Common myeloid progenitor, CD34-positive (primary cell): ENCODE measurements around the gene DYNLRB1.
"Not testable (repeated sequence)": the region's sequence is repeated elsewhere in the genome, so short reads cannot be mapped to it uniquely, and the experiment has no call there.

Experiments
- CTCF ChIA-PET: fragments of 350-600 bp; sonication (Branson Sonifier 250); formaldehyde crosslinking; loops from one replicate; lab custom pipeline; 2021; ENCODE audit warnings: antibody characterized with exemption; lab: Charles Lee
- POLR2A ChIA-PET: fragments of 350-600 bp; sonication (Branson Sonifier 250); formaldehyde crosslinking; loops from one replicate; lab custom pipeline; 2021; ENCODE audit warnings: antibody characterized with exemption; lab: Charles Lee
- DNase-seq, 3 donors: peaks; one replicate each; pipeline versions ENCODE4 v3.0.0 to v3.0.0-alpha.2; 2013
- H3K27ac ChIP-seq, 2 experiments: 1 replicate in 1 of 2; 2 replicates in 1 of 2; pipeline ENCODE4 v1.7.0; 2013; ENCODE audit warnings: inconsistent platforms in 2 of 2, low read length in 2 of 2, mild to moderate bottlenecking in 2 of 2, low read depth in 1 of 2, moderate library complexity in 1 of 2; ENCODE audit not compliant: severe bottlenecking in 2 of 2, insufficient read depth in 1 of 2, poor library complexity in 1 of 2
- H3K27me3 ChIP-seq, 5 experiments: replicated peaks in 2 of 5; 1 replicate in 3 of 5; 2 replicates in 2 of 5; pipeline versions ENCODE4 v1.6.1 to v1.7.0; 2013; ENCODE audit warnings: low read length in 4 of 5, mild to moderate bottlenecking in 2 of 5, moderate library complexity in 2 of 5, inconsistent platforms in 1 of 5; ENCODE audit not compliant: insufficient read depth in 5 of 5, control insufficient read depth in 4 of 5
- H3K36me3 ChIP-seq, 4 experiments: 1 replicate in 2 of 4; 2 replicates in 2 of 4; pipeline versions ENCODE4 v1.6.1 to v1.7.0; 2013; ENCODE audit warnings: low read length in 3 of 4, control low read depth in 1 of 4, mild to moderate bottlenecking in 1 of 4; ENCODE audit not compliant: control insufficient read depth in 4 of 4, insufficient read depth in 4 of 4
- H3K4me1 ChIP-seq, 4 experiments: 1 replicate in 3 of 4; 2 replicates in 1 of 4; pipeline versions ENCODE4 v1.6.1 to v1.7.1; 2013; ENCODE audit warnings: low read length in 3 of 4, mild to moderate bottlenecking in 3 of 4, control low read depth in 1 of 4, inconsistent platforms in 1 of 4, moderate library complexity in 1 of 4; ENCODE audit not compliant: control insufficient read depth in 4 of 4, insufficient read depth in 4 of 4; ENCODE audit errors: control extremely low read depth in 1 of 4
- H3K4me3 ChIP-seq, 7 experiments: 1 replicate in 4 of 7; 2 replicates in 3 of 7; pipeline versions ENCODE4 v1.5.1 to v1.7.0; 2013; ENCODE audit warnings: mild to moderate bottlenecking in 7 of 7, low read length in 6 of 7, moderate library complexity in 6 of 7, inconsistent platforms in 2 of 7, low read depth in 2 of 7, control low read depth in 1 of 7; ENCODE audit not compliant: insufficient read depth in 4 of 7, control insufficient read depth in 1 of 7; ENCODE audit errors: extremely low read depth in 1 of 7
- H3K9me3 ChIP-seq, 5 experiments: 1 replicate in 4 of 5; 2 replicates in 1 of 5; pipeline versions ENCODE4 v1.6.1 to v1.7.1; 2013; ENCODE audit warnings: low read length in 4 of 5, mild to moderate bottlenecking in 2 of 5, inconsistent platforms in 1 of 5, low read depth in 1 of 5, moderate library complexity in 1 of 5; ENCODE audit not compliant: control insufficient read depth in 4 of 5, insufficient read depth in 2 of 5; ENCODE audit errors: control extremely low read depth in 1 of 5
- whole genome bisulfite sequencing: methylation state at CpG from one replicate; pipeline ENCODE4 v1.1.5; 2013; ENCODE audit not compliant: insufficient coverage; 5-methylcytosine and 5-hydroxymethylcytosine counted together

The DYNLRB1 gene

DNA sequence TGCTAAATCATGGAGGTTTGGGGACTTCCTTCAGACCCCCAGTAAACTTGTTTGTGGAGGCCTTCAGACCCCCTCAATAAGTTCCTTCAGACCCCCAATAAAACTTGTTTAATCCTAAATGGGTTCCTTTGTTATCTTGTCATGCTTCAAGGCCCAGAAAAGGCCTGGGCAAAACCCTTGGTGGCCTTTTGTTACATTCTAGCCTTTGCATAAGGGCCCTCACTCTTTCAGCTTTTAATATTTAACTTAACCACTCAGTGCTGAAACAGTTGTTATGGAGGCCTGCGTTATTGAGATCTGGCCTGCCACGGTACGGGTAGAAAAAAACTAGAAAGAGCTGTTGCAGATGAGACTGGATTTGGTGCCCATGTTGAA is 4.3 kb upstream of the DYNLRB1 start:
- H3K4me1 ChIP-seq, result peaks cover 5 to 15% (median 10%) of the 10 kb centered on the region in 4 experiments
- WGBS, result 100% methylated on average over 1 of the region's 3 CpGs
- H3K27me3 ChIP-seq, result no peaks in the 10 kb centered on the region
- no peak for DNase-seq
- H3K4me3 ChIP-seq, result no peak overlapping the region
- H3K36me3 ChIP-seq, result peaks cover 5 to 30% (median 17%) of the 10 kb centered on the region in 4 experiments
- ChIA-PET POLR2A (no interaction called here), CTCF (interaction anchor here (0.6 to 1.6 kb wide), 4 partner anchors 8 to 223 kb away, joined by 3 to 4 read pairs (median 4); no protein-coding TSS in a partner anchor)
- H3K27ac ChIP-seq, result no peak overlapping the region
- H3K9me3 ChIP-seq, result no peaks in the 10 kb centered on the region

DNA sequence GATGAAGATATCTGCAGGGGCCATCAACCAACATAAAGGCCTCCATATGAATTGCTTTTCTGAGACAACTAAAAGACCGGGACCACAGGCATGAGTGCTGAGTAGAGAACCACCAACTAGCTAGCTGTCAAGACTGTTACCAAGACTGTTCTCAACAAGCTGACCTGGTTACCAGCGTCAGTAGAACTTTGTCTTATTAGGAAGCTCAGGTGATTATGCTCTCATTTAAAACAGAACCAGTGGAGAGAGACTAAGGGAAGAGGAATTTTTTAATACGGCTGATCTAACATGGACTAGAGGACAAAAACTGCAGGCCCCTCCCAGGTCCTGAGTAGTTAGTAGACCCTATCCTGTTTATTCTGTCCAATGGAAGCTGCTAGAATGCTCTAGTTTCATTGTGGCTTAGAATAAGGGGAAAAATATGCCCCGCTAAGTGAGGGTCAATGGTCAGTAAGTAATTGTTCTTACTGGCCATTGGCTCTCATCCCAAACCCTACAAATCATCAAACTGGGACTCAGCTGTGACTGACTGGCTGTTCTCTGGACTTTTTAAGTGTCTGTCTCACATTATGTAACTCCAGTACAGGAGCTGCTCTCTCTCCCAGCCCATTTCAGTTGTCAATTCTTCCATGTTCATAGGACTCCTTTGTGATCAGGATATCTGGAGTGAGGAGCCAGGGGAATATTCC is 3.8 kb upstream of the DYNLRB1 start:
- no peaks in the 10 kb centered on the region for H3K9me3 ChIP-seq
- WGBS, result 100% methylated on average over 3 of the region's 4 CpGs
- peak overlapping the region; percentile 67 to 71 for H3K27ac ChIP-seq
- POLR2A ChIA-PET, result no interaction called here
- no peak for DNase-seq
- CTCF ChIA-PET, result interaction anchor here (0.6 to 1.6 kb wide), 4 partner anchors 9 to 224 kb away, joined by 3 to 4 read pairs (median 4); no protein-coding TSS in a partner anchor
- peaks cover 5 to 30% (median 17%) of the 10 kb centered on the region in 4 experiments for H3K36me3 ChIP-seq
- no peak overlapping the region for H3K4me3 ChIP-seq
- peaks cover 5 to 21% (median 13%) of the 10 kb centered on the region in 4 experiments for H3K4me1 ChIP-seq
- H3K27me3 ChIP-seq, result no peaks in the 10 kb centered on the region

DNA sequence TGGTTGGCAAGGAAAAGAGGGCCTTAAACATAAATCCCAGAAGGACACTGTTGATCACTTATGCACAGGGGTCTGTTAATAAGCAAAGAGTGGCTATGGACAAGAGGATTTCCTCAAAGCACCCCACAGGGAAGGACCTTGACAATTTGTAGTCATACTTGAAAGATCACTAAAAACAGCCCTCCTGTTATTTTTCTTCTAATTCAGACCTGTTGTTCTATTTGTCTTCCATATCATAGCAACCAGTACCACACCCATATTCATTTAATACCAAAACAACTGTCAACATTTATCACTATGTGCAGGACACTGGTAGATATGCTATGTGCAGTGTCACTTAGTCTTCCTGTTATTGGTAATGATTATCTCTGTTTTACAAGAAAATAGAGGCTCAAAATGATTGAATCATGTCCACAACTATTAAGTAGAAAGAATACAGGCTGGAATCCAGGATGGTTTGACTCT is 3.2 kb upstream of the DYNLRB1 start:
- Histone ChIP-seq H3K27ac (peak overlapping the region; percentile 67 to 71), H3K4me1 (peaks cover 5 to 26% (median 16%) of the 10 kb centered on the region in 4 experiments), H3K27me3 (no peaks in the 10 kb centered on the region), H3K9me3 (no peaks in the 10 kb centered on the region), H3K36me3 (peaks cover 3 to 26% (median 12%) of the 10 kb centered on the region in 4 experiments), H3K4me3 (no peak overlapping the region)
- DNase-seq, result peak; percentile 21 to 70 (median 38)
- ChIA-PET CTCF (interaction anchor here (1.3 to 1.5 kb wide), 2 partner anchors 9 to 200 kb away, joined by 4 read pairs; no protein-coding TSS in a partner anchor), POLR2A (no interaction called here)

DNA sequence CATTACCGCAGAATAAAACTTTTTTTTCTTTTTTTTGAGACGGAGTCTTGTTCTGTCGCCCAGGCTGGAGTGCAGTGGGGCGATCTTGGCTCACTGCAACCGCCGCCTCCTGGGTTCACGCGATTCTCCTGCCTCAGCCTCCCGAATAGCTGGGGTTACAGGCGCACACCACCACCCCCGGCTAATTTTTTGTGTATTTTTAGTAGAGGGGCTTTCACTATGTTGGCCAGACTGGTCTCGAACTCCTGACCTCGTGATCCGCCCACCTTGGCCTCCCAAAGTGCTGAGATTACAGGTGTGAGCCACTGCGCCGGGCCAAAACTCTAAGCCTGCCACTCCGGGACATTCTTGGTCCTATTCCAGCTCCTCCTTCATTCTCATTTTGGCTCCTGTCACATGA is 2.2 kb upstream of the DYNLRB1 start:
- ChIA-PET CTCF (interaction anchor here (1.5 kb wide), 1 partner anchor 9 kb away, joined by 5 read pairs; no protein-coding TSS in a partner anchor), POLR2A (interaction anchor here (0.7 kb wide), 1 partner anchor 154 kb away, joined by 3 read pairs; no protein-coding TSS in a partner anchor)
- H3K27ac ChIP-seq, H3K27me3 ChIP-seq, H3K4me3 ChIP-seq, DNase-seq, H3K9me3 ChIP-seq: not testable (repeated sequence)
- over 99% methylated on average over 14 of the region's 17 CpGs for WGBS
- H3K4me1 ChIP-seq, result peaks cover 5 to 26% (median 16%) of the 10 kb centered on the region in 4 experiments
- H3K36me3 ChIP-seq, result peaks cover 3 to 21% (median 8%) of the 10 kb centered on the region in 4 experiments

DNA sequence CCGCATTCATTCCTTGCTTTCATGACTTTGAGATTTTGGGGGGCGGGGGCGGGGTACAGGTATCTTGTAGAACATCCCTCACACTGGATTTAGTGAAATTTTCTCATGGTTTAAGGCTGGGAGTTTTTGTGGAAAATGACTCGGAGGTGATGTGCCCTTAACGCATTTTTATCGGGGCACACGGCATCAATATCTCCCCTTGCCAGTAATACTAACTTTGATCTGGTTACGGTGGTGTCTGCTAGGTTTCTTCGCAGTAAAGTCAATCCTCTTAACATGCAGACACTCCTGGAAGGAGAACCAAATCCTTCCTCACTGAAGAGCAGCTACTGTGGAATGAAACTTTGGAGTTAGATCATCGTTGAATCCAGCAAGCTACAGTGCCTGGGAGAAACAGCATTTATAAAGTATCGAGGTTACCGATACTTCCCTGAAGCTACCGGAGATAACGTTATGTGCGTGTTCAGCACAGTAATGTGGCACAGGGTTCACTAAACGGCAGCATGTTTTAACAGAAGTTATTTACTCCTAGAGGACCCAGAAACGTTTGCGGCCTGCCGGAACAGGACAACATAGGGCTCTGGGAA is 1.2 kb upstream of the DYNLRB1 start:
- CTCF ChIA-PET, result interaction anchor here (0.8 to 4.0 kb wide), 3 partner anchors 10 to 203 kb away, joined by 3 to 31 read pairs (median 5); no protein-coding TSS in a partner anchor

DNA sequence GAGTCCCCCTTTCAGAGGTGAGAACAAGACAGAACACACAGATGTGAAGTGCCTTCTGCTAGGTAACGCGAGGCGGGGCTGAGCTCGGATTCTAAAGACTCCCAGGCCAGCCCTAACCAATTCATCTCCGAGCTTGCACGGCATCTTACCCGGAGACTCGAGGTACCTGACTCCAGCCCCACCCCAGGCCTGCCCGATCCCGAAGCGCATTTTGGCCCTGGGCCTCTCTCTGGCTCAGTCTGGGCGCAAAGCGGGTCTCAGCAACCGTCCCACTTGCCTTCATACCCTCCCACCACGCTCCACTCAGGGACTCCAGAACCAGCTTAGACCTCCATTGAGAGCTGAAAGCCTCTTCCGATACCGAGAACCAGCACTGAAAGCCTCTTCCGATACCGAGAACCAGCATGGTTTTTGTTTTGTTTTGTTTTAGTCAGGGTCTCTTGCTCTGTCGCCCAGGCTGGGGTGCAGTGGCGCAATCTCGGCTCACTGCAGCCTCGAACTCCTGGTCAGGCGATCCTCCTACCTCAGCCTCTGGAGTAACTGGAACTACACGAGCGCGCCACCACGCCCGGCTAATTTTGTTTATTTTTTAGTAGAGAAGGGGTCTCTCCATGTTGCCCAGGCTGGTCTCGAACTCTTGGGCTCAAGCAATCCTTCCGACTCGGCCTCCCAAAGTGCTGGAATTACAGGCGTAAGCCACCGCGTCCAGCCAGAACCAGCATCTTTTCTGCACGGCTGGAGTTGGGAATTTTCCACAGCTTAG is 557 bp upstream of the DYNLRB1 start:
- CTCF ChIA-PET, result interaction anchor here (0.7 to 4.0 kb wide), 9 partner anchors 10 to 332 kb away, joined by 3 to 31 read pairs (median 4); partner anchors contain the start of gene ITCH
- H3K27me3 ChIP-seq, result no peaks in the 10 kb centered on the region
- H3K9me3 ChIP-seq, result no peaks in the 10 kb centered on the region
- 5% methylated on average over 29 of the region's 36 CpGs for WGBS
- peak; percentile 76 to 88 (median 85) for DNase-seq
- H3K4me3 ChIP-seq, result peak overlapping the region; percentile 75 to 100 (median 95)
- POLR2A ChIA-PET, result no interaction called here
- H3K36me3 ChIP-seq, result peaks cover 0 to 15% (median 4%) of the 10 kb centered on the region in 4 experiments
- peaks cover 5 to 26% (median 16%) of the 10 kb centered on the region in 4 experiments for H3K4me1 ChIP-seq
- peak overlapping the region; percentile 80 to 90 for H3K27ac ChIP-seq

More for the DNA sequence above, 1.2 kb upstream of the DYNLRB1 start:
- H3K27ac ChIP-seq, result peak overlapping the region; percentile 80 to 90
- DNase-seq, result no peak
- H3K4me1 ChIP-seq, result peaks cover 5 to 26% (median 16%) of the 10 kb centered on the region in 4 experiments
- H3K9me3 ChIP-seq, result no peaks in the 10 kb centered on the region
- peak overlapping the region; percentile 75 to 100 (median 95) for H3K4me3 ChIP-seq
- no peaks in the 10 kb centered on the region for H3K27me3 ChIP-seq
- POLR2A ChIA-PET, result interaction anchor here (0.7 kb wide), 1 partner anchor 153 kb away, joined by 3 read pairs; no protein-coding TSS in a partner anchor
- peaks cover 0 to 18% (median 7%) of the 10 kb centered on the region in 4 experiments for H3K36me3 ChIP-seq
- 14% methylated on average over 13 of the region's 19 CpGs for WGBS
